Upper lobe of left lung (tissue), 4 donors: ENCODE measurements around the gene SLC22A2.

ENCODE experiments used
- CTCF ChIP-seq, 6 experiments: fragments of 450-650 bp in 4 of 6; fragments of 200-600 bp in 2 of 6; sonication (generic) in 2 of 6; IDR thresholded peaks; one replicate each; pipeline ENCODE4 v1.5.1; 2016 to 2019; ENCODE audit warnings: antibody characterized with exemption in 6 of 6
- POLR2A ChIP-seq, 4 donors: fragments of 450-650 bp; IDR thresholded peaks; one replicate each; pipeline ENCODE4 v1.5.1; 2016 to 2017; ENCODE audit warnings: antibody characterized with exemption in 4 of 4, mild to moderate bottlenecking in 2 of 4
- POLR2AphosphoS5 ChIP-seq, 2 donors: sonication (generic); formaldehyde crosslinking; IDR thresholded peaks; one replicate each; pipeline ENCODE4 v1.5.1; 2017; ENCODE audit warnings: antibody characterized with exemption in 2 of 2

GRCh38 chr6:160178271-160178670, 80.3 kb downstream of the SLC22A2 start:
- TF ChIP-seq POLR2A (IDR thresholded peaks at IDR 0.05) (no peak), CTCF (IDR thresholded peaks at IDR 0.05) (no peak), POLR2AphosphoS5 (IDR thresholded peaks at IDR 0.05) (no peak)
